ENCODE data around the gene COQ6.
"Not testable (repeated sequence)": the region's sequence is repeated elsewhere in the genome, so short reads cannot be mapped to it uniquely, and the experiment has no call there.

COQ6 gene

GRCh38 chr14:73949752-73950734, at the start of gene COQ6, which contains the start of gene FAM161B:
TSS of gene COQ6 (plus strand) at chr14:73950302. CDS start at chr14:73950333, 31 bp downstream.
TSS of gene FAM161B (minus strand) at chr14:73950094. CDS start at chr14:73950026, 68 bp downstream.
- H3K4me3 ChIP-seq, result peak within 1 kb of the TSS; percentile 67 to 95 (median 78)
- peak within 1 kb of the TSS; percentile 15 to 95 (median 86) for H3K27ac ChIP-seq

- H3K27ac ChIP-seq, result no peak overlapping the region
- no peak overlapping the region for H3K4me3 ChIP-seq
Measured at GRCh38 chr14:73903028-73903427, 47.1 kb upstream of the COQ6 start.

GRCh38 chr14:73909681-73910080, 40.4 kb upstream of the COQ6 start:
- no peak overlapping the region for H3K4me3 ChIP-seq
- H3K27ac ChIP-seq, result no peak overlapping the region

GRCh38 chr14:73913256-73913655, 36.8 kb upstream of the COQ6 start:
- H3K27ac ChIP-seq, result no peak overlapping the region
- H3K4me3 ChIP-seq, result no peak overlapping the region

GRCh38 chr14:73916324-73916723, 33.8 kb upstream of the COQ6 start:
- no peak overlapping the region for H3K27ac ChIP-seq
- no peak overlapping the region for H3K4me3 ChIP-seq

- not testable (repeated sequence) for H3K4me3 ChIP-seq
Measured at GRCh38 chr14:73919457-73919856, 30.6 kb upstream of the COQ6 start.

GRCh38 chr14:73924337-73924736, 25.8 kb upstream of the COQ6 start:
- H3K4me3 ChIP-seq, result no peak overlapping the region
- no peak overlapping the region for H3K27ac ChIP-seq

More at GRCh38 chr14:73919457-73919856, 30.6 kb upstream of the COQ6 start:
- not testable (repeated sequence) for H3K27ac ChIP-seq

GRCh38 chr14:73935666-73936065, 14.4 kb upstream of the COQ6 start:
- no peak overlapping the region for H3K27ac ChIP-seq
- no peak overlapping the region for H3K4me3 ChIP-seq

- H3K27ac ChIP-seq, result no peak overlapping the region
- no peak overlapping the region for H3K4me3 ChIP-seq
Measured at GRCh38 chr14:73936548-73936947, 13.6 kb upstream of the COQ6 start.

GRCh38 chr14:73937012-73937411, 13.1 kb upstream of the COQ6 start:
- Histone ChIP-seq H3K27ac (no peak overlapping the region), H3K4me3 (no peak overlapping the region)

- H3K4me3 ChIP-seq, result no peak overlapping the region
- peak overlapping the region in 2 of 21 experiments; percentile 10 to 40 for H3K27ac ChIP-seq
Measured at GRCh38 chr14:73942180-73942579, 7.9 kb upstream of the COQ6 start.

GRCh38 chr14:73943083-73943482, 7.0 kb upstream of the COQ6 start:
- Histone ChIP-seq H3K4me3 (no peak overlapping the region), H3K27ac (peak overlapping the region in 1 of 21 experiments; percentile 31)

GRCh38 chr14:73944432-73945158, 5.5 kb upstream of the COQ6 start:
- Histone ChIP-seq H3K4me3 (no peak overlapping the region), H3K27ac (no peak overlapping the region)

- H3K27ac ChIP-seq, result no peak overlapping the region
Measured at GRCh38 chr14:73945159-73945670, 4.9 kb upstream of the COQ6 start.

GRCh38 chr14:73953731-73954130, 3.6 kb downstream of the COQ6 start:
- H3K27ac ChIP-seq, result no peak overlapping the region

More at GRCh38 chr14:73945159-73945670, 4.9 kb upstream of the COQ6 start:
- H3K4me3 ChIP-seq, result no peak overlapping the region

GRCh38 chr14:73955674-73956073, 5.6 kb downstream of the COQ6 start:
- H3K4me3 ChIP-seq, result no peak overlapping the region
- no peak overlapping the region for H3K27ac ChIP-seq

More at GRCh38 chr14:73953731-73954130, 3.6 kb downstream of the COQ6 start:
- no peak overlapping the region for H3K4me3 ChIP-seq

- no peak overlapping the region for H3K4me3 ChIP-seq
- H3K27ac ChIP-seq, result no peak overlapping the region
Measured at GRCh38 chr14:73958591-73958990, 8.5 kb downstream of the COQ6 start.

- no peak overlapping the region for H3K4me3 ChIP-seq
- no peak overlapping the region for H3K27ac ChIP-seq
Measured at GRCh38 chr14:73961192-73961591, 11.1 kb downstream of the COQ6 start.

GRCh38 chr14:73965216-73965615, 15.1 kb downstream of the COQ6 start:
- H3K27ac ChIP-seq, result no peak overlapping the region
- no peak overlapping the region for H3K4me3 ChIP-seq

GRCh38 chr14:73968885-73969284, 18.8 kb downstream of the COQ6 start:
- Histone ChIP-seq H3K27ac (no peak overlapping the region), H3K4me3 (no peak overlapping the region)
